Measurements from ENCODE around the gene C9orf153.

- TF ChIP-seq CTCF (conservative IDR thresholded peaks at IDR 0.05; ENCODE audit: low read depth in 2 of 2) (no peak), POLR2AphosphoS5 (IDR thresholded peaks at IDR 0.05; ENCODE audit: low read depth) (no peak), EZH2 (IDR thresholded peaks at IDR 0.05; ENCODE audit: low read depth, unreplicated experiment) (no peak), EZH2phosphoT487 (IDR thresholded peaks at IDR 0.05; ENCODE audit: unreplicated experiment) (no peak), CREB1 (CRISPR knock-in tag; IDR thresholded peaks at IDR 0.05; ENCODE audit: low read depth) (no peak), REST (IDR thresholded peaks at IDR 0.05; ENCODE audit: unreplicated experiment) (no peak), NANOG (IDR thresholded peaks at IDR 0.05; ENCODE audit: borderline replicate concordance) (no peak), JUNB (IDR thresholded peaks at IDR 0.05; ENCODE audit: unreplicated experiment) (no peak), ZNF114 (CRISPR knock-in tag; IDR thresholded peaks at IDR 0.05) (no peak), STAT1 (IDR thresholded peaks at IDR 0.05; ENCODE audit: unreplicated experiment) (no peak)
These were observed 42.2 kb downstream of the C9orf153 start for GRCh38 chr9:86217076-86217755.

Data from GM23338 (cell line).